ENCODE data around the gene MRGPRF. TPM values are rescaled to one million over a fixed set of nuclear protein-coding genes. Genes with fewer than 3 reads are reported as not detected.

Gene MRGPRF
- total RNA-seq, 1 donor from 2014 or later, result not detected

- DNase-seq, result no peak
- intact Hi-C loops (cut with micrococcal nuclease), result no loop called here
- H3K27me3 Mint-ChIP-seq, result peaks cover 2% of the 10 kb centered on the region
- H3K9me3 Mint-ChIP-seq, result no peaks in the 10 kb centered on the region
- no peaks in the 10 kb centered on the region for H3K36me3 Mint-ChIP-seq (ENCODE audit: low read depth)
- H3K4me1 Mint-ChIP-seq, result no peaks in the 10 kb centered on the region
- H3K4me3 Mint-ChIP-seq, result no peak overlapping the region
- H3K27ac Mint-ChIP-seq, result no peak overlapping the region
Observed at GRCh38 chr11:68955607-68955958, 57.5 kb downstream of the MRGPRF start.

GRCh38 chr11:68954836-68955606 lies 58.0 kb downstream of the MRGPRF start:
- intact Hi-C loops (cut with micrococcal nuclease), result no loop called here
- Mint-ChIP-seq H3K36me3 (ENCODE audit: low read depth) (no peaks in the 10 kb centered on the region), H3K4me1 (no peaks in the 10 kb centered on the region), H3K27me3 (peaks cover 2% of the 10 kb centered on the region), H3K9me3 (no peaks in the 10 kb centered on the region), H3K4me3 (no peak overlapping the region), H3K27ac (no peak overlapping the region)
- DNase-seq, result no peak

Other genes with a start within 250 kb of the MRGPRF start
- 25.2 and 25.9 TPM in 2 replicates for gene CPT1A, start 171.3 kb downstream of the MRGPRF start, total RNA-seq
- gene MRPL21, start 109.4 kb downstream of the MRGPRF start, total RNA-seq, result 120 and 128 TPM in 2 replicates
- gene IGHMBP2, start 109.4 kb downstream of the MRGPRF start, total RNA-seq, result 39.2 and 39.8 TPM in 2 replicates
- gene MRGPRD, start 32.3 kb downstream of the MRGPRF start, total RNA-seq, result not detected in 2 replicates
- 15.7 and 16.8 TPM in 2 replicates for gene TPCN2, start 35.7 kb upstream of the MRGPRF start, total RNA-seq
- 0.21 and 0.43 TPM in 2 replicates for gene SMIM38, start 142.7 kb upstream of the MRGPRF start, total RNA-seq

Measured in activated CD4-positive, alpha-beta T cell treated with anti-CD3 and anti-CD28 coated beads, Interleukin-2, amount 10 ng/mL, durations not matched to agents 24 days and 14 days (primary cell).